OCI-LY7 (cell line): ENCODE measurements around the gene KCNE4. TPM values are rescaled to one million over a fixed set of nuclear protein-coding genes. Genes with fewer than 3 reads are reported as not detected.
"Not testable (repeated sequence)": the region's sequence is repeated elsewhere in the genome, so short reads cannot be mapped to it uniquely, and the experiment has no call there.

Source experiments
- BruUV-seq: library from RNA; stranded (reverse); fragments of 400-500 nt; replicated peaks from 2 replicates; lab custom pipeline; 2021; lab: Mats Ljungman, UMichigan
- CTCF ChIA-PET: fragments of 300-600 bp; sonication (Branson Sonifier 250); formaldehyde crosslinking; loops from one replicate; lab custom pipeline; 2022; ENCODE audit warnings: antibody characterized with exemption; ENCODE audit not compliant: unreplicated experiment; lab: Charles Lee
- POLR2A ChIA-PET: fragments of 300-600 bp; sonication (Branson Sonifier 250); formaldehyde crosslinking; loops from one replicate; lab custom pipeline; 2022; ENCODE audit warnings: antibody characterized with exemption; lab: Charles Lee
- DNase-seq: peaks from one replicate; pipeline ENCODE4 v3.0.0-alpha.2; 2015; ENCODE audit warnings: low spot score
- H2AFZ ChIP-seq: fragments of 200-600 bp; sonication (generic), shearing (Covaris generic); 2 replicates; pipeline ENCODE4 v1.6.1; 2014; ENCODE audit warnings: mild to moderate bottlenecking, antibody characterized with exemption, low read length, moderate library complexity
- H3K27ac ChIP-seq: fragments of 200-600 bp; sonication (generic); 2 replicates; pipeline ENCODE4 v1.5.1; 2014; ENCODE audit warnings: mixed run types, low read depth, mild to moderate bottlenecking, moderate library complexity, low read length, inconsistent platforms; ENCODE audit not compliant: poor library complexity, severe bottlenecking
- H3K36me3 ChIP-seq: fragments of 200-600 bp; sonication (generic); 2 replicates; pipeline ENCODE4 v1.6.1; 2014; ENCODE audit warnings: mild to moderate bottlenecking, antibody characterized with exemption, low read length, moderate library complexity, mixed read lengths; ENCODE audit not compliant: insufficient read depth
- H3K4me1 ChIP-seq: fragments of 200-600 bp; sonication (generic); 2 replicates; pipeline ENCODE4 v1.5.1; 2014; ENCODE audit warnings: mild to moderate bottlenecking, low read length; ENCODE audit not compliant: insufficient read depth, poor library complexity, severe bottlenecking
- H3K4me2 ChIP-seq: fragments of 200-600 bp; sonication (generic); 2 replicates; pipeline ENCODE4 v1.6.1; 2014; ENCODE audit warnings: mild to moderate bottlenecking, low read length
- H3K4me3 ChIP-seq: fragments of 200-600 bp; sonication (generic); 2 replicates; pipeline ENCODE4 v1.5.1; 2014; ENCODE audit warnings: mild to moderate bottlenecking, low read depth, low read length; ENCODE audit not compliant: poor library complexity, severe bottlenecking
- H3K79me2 ChIP-seq: fragments of 200-600 bp; sonication (generic); 2 replicates; pipeline ENCODE4 v1.6.1; 2016; ENCODE audit warnings: low read depth, mild to moderate bottlenecking, low read length, moderate library complexity, mixed read lengths; ENCODE audit not compliant: insufficient read depth
- H3K9me2 ChIP-seq: fragments of 200-600 bp; sonication (generic); 2 replicates; pipeline ENCODE4 v1.6.1; 2016; ENCODE audit warnings: mild to moderate bottlenecking, low read length, mixed read lengths; ENCODE audit not compliant: insufficient read depth
- H3K9me3 ChIP-seq: fragments of 200-600 bp; sonication (generic); 2 replicates; pipeline ENCODE4 v1.6.1; 2014; ENCODE audit warnings: mild to moderate bottlenecking, mixed run types, low read length, mixed read lengths
- H4K20me1 ChIP-seq: fragments of 200-600 bp; sonication (generic); 2 replicates; pipeline ENCODE4 v1.6.1; 2014; ENCODE audit warnings: mild to moderate bottlenecking, antibody characterized with exemption, low read length, moderate library complexity, mixed read lengths; ENCODE audit not compliant: insufficient read depth
- CTCF ChIP-seq: fragments of 200-600 bp; sonication (generic); conservative IDR thresholded peaks from 2 replicates; pipeline ENCODE4 v1.5.1; 2014; ENCODE audit warnings: mild to moderate bottlenecking, antibody characterized with exemption, low read length, moderate library complexity, mixed read lengths
- EZH2phosphoT487 ChIP-seq: fragments of 200-600 bp; sonication (generic); IDR thresholded peaks from 2 replicates; pipeline ENCODE4 v1.6.1; 2018; ENCODE audit warnings: low read depth, borderline replicate concordance, mild to moderate bottlenecking, mixed run types, antibody characterized with exemption, low read length, moderate library complexity, mixed read lengths
- intact Hi-C: fragments of 100-400 bp; cut with micrococcal nuclease; formaldehyde crosslinking; loops from one replicate; pipeline ENCODE4 v1.10.0; 2022; ENCODE audit not compliant: unreplicated experiment
- total RNA-seq, 2 experiments: library from RNA; depleted of rRNA in 1 of 2; stranded (reverse); fragments of >200 nt in 1 of 2; shearing (Covaris generic) in 1 of 2; gene quantifications; 2 replicates each; pipeline ENCODE4 v1.2.3, GENCODE V29; 2014 to 2022

Gene KCNE4
- total RNA-seq, 2 experiments from 2014 or later, result not detected

GRCh38 chr2:223079378-223079777 is 27.4 kb downstream of the KCNE4 start:
- no peaks in the 10 kb centered on the region for H3K79me2 ChIP-seq
- no peaks in the 10 kb centered on the region for H3K9me2 ChIP-seq
- no peaks in the 10 kb centered on the region for H3K4me1 ChIP-seq
- H3K36me3 ChIP-seq, result no peaks in the 10 kb centered on the region
- POLR2A ChIA-PET, result no interaction called here
- no peak overlapping the region for H2AFZ ChIP-seq
- H3K4me3 ChIP-seq, result no peak overlapping the region
- no TSS peak for BruUV-seq
- no peaks in the 10 kb centered on the region for H4K20me1 ChIP-seq
- no peaks in the 10 kb centered on the region for H3K9me3 ChIP-seq
- no peak for TF ChIP-seq CTCF
- no peak for TF ChIP-seq EZH2phosphoT487
- no peak overlapping the region for H3K4me2 ChIP-seq
- intact Hi-C loops, result no loop called here
- DNase-seq, result no peak
- no peak overlapping the region for H3K27ac ChIP-seq
- CTCF ChIA-PET, result no interaction called here

- H3K27ac ChIP-seq, result no peak overlapping the region
- H3K9me3 ChIP-seq, result no peaks in the 10 kb centered on the region
- no TSS peak for BruUV-seq
- H3K4me1 ChIP-seq, result no peaks in the 10 kb centered on the region
- ChIA-PET CTCF (no interaction called here), POLR2A (no interaction called here)
- intact Hi-C loops, result no loop called here
- no peaks in the 10 kb centered on the region for H4K20me1 ChIP-seq
- no peak for DNase-seq
- H3K4me2 ChIP-seq, result no peak overlapping the region
- H3K9me2 ChIP-seq, result no peaks in the 10 kb centered on the region
- H3K4me3 ChIP-seq, result no peak overlapping the region
- H3K79me2 ChIP-seq, result no peaks in the 10 kb centered on the region
- no peak overlapping the region for H2AFZ ChIP-seq
- H3K36me3 ChIP-seq, result no peaks in the 10 kb centered on the region
- no peak for TF ChIP-seq EZH2phosphoT487
- no peak for TF ChIP-seq CTCF
These were observed 27.9 kb downstream of the KCNE4 start for GRCh38 chr2:223079925-223080324.

GRCh38 chr2:223080790-223081360 is 28.9 kb downstream of the KCNE4 start:
- BruUV-seq, intact Hi-C loops, H3K4me2 ChIP-seq, H2AFZ ChIP-seq, H3K4me3 ChIP-seq, H3K79me2 ChIP-seq, H3K27ac ChIP-seq, DNase-seq, H3K9me2 ChIP-seq, H3K9me3 ChIP-seq, H3K36me3 ChIP-seq, H4K20me1 ChIP-seq, POLR2A ChIA-PET, H3K4me1 ChIP-seq, CTCF ChIA-PET: not testable (repeated sequence)
